Heart left ventricle (tissue), 16 donors: ENCODE measurements around the gene PTGFRN. TPM values are rescaled to one million over a fixed set of nuclear protein-coding genes. Genes with fewer than 3 reads are reported as not detected.

Source experiments
- ATAC-seq, 4 donors: fragments of 200-7000 bp; cut with Tn5 transposase; one replicate each; pipeline ENCODE4 v1.9.1; 2020 to 2022; ENCODE audit warnings: moderate library complexity in 4 of 4, mild to moderate bottlenecking in 3 of 4, moderate number of reproducible peaks in 1 of 4
- DNase-seq, 5 donors: peaks; one replicate each; pipeline ENCODE4 v3.0.0-alpha.2; 2020
- H3K27ac ChIP-seq, 12 donors: fragments of 200-600 bp; sonication (generic) in 4 of 12; one replicate each; pipeline versions ENCODE4 v1.5.0 to v1.8.0; 2016 to 2022; ENCODE audit warnings: mild to moderate bottlenecking in 2 of 12
- H3K27me3 ChIP-seq, 9 donors: fragments of 200-600 bp; sonication (generic) in 2 of 9; one replicate each; pipeline versions ENCODE4 v1.5.1 to v1.8.0; 2016 to 2022; ENCODE audit warnings: mild to moderate bottlenecking in 3 of 9
- H3K36me3 ChIP-seq, 9 donors: fragments of 200-600 bp; sonication (generic) in 2 of 9; one replicate each; pipeline versions ENCODE4 v1.5.0 to v1.8.0; 2018 to 2022; ENCODE audit warnings: mild to moderate bottlenecking in 2 of 9
- H3K4me1 ChIP-seq, 12 donors: fragments of 200-600 bp; sonication (generic) in 4 of 12; one replicate each; pipeline versions ENCODE4 v1.5.0 to v1.8.0; 2016 to 2022; ENCODE audit warnings: mild to moderate bottlenecking in 3 of 12
- H3K4me3 ChIP-seq, 12 donors: fragments of 200-600 bp; sonication (generic) in 4 of 12; one replicate each; pipeline versions ENCODE4 v1.5.0 to v1.8.0; 2017 to 2022; ENCODE audit warnings: mild to moderate bottlenecking in 9 of 12, moderate library complexity in 4 of 12
- H3K9me3 ChIP-seq, 12 donors: fragments of 200-600 bp; sonication (generic) in 4 of 12; one replicate each; pipeline versions ENCODE4 v1.5.0 to v1.8.0; 2016 to 2022; ENCODE audit warnings: mild to moderate bottlenecking in 1 of 12
- POLR2A ChIP-seq, 2 donors: fragments of 450-650 bp; IDR thresholded peaks; one replicate each; pipeline ENCODE4 v1.6.1; 2017; ENCODE audit warnings: antibody characterized with exemption in 2 of 2, mild to moderate bottlenecking in 2 of 2, moderate library complexity in 2 of 2
- WGBS, 4 donors: extraction: QIAGEN DNeasy Blood & Tissue Kit in 2 of 4; methylation state at CpG; one replicate each; pipeline versions ENCODE4 v1.1.5 to v1.1.7; 2013 to 2018; 5-methylcytosine and 5-hydroxymethylcytosine counted together
- intact Hi-C, 10 donors: fragments of 100-400 bp; cut with DNase I; formaldehyde crosslinking; loops; one replicate each; pipeline versions ENCODE4 v1.11.1 to v1.14.2; 2022
- polyA plus RNA-seq, 2 donors: library from polyadenylated mRNA; stranded (reverse); fragments of 200-250 nt; gene quantifications; one replicate each; pipeline ENCODE4 v1.2.3, GENCODE V29; 2013
- total RNA-seq, 9 donors: library from RNA; depleted of rRNA in 2 of 9; stranded (reverse); fragments of >200 nt in 2 of 9; fragmentation: NEBNext Ultra II Directional in 3 of 9; extraction: Animal tissue kit (Norgen Biotek cat#: 25700) in 3 of 9; gene quantifications; one replicate each; pipeline versions ENCODE4 v1.1.0 to v1.2.4, GENCODE V29; 2016 to 2023
- TF ChIP-seq, protein P1 (sequence below), 12 donors: fragments of 200-600 bp; sonication (generic) in 4 of 12; IDR thresholded peaks; one replicate each; pipeline versions ENCODE4 v1.5.0 to v1.8.0; 2018 to 2022; ENCODE audit warnings: antibody characterized with exemption in 12 of 12, mild to moderate bottlenecking in 5 of 12
- donor health status: ischemic (EF 13 %, LVEDD 7.1; RV severe dilation, severe dysfunction).
- donor health status: healthy with polysubstance abuse.
- donor health status: DM: no; HTN: yes; CAD: no.
- donor health status: DM: no; HTN: no; CAD: no.
- donor health status: ischemic (EF 25% LVEDD 6.9; RV normal size, moderate dysfunction).
- donor health status: ischemic (EF 25% LVEDD 5.7; RV mildly dilated, moderate dysfunction).
- donor health status: healthy.
- donor health status: DM: yes; HTN: yes; CAD: no.
- donor health status: ischemic (EF 35%, LVEDD 5.7; RV mildly dilated, moderate dysfunction).
- donor health status: nonischemic (EF 11% LVEDD 7.7; RV severe dilation, severe dysfunction).
- donor health status: DM: yes; HTN: yes; CAD: no.
- donor health status: PGD.
- donor health status: ischemic (EF 29% LVEDD 5.4; RV normal size, mild dysfunction).
- donor health status: nonischemic (EF 23%, LVEDD 6.1; RV moderate dilation, normal function).

The PTGFRN gene
- total and polyA plus RNA-seq, 11 donors: 21.5 to 231 (median 98.7) TPM

DNA sequence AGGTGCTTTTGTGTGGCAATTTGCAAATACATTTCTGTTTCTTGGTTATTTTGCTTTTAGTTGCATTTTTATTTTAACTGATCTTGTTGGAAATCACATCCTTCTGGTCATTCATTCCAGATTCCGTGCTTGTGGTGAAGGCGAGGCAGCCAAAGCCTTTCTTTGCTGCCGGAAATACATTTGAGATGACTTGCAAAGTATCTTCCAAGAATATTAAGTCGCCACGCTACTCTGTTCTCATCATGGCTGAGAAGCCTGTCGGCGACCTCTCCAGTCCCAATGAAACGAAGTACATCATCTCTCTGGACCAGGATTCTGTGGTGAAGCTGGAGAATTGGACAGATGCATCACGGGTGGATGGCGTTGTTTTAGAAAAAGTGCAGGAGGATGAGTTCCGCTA is 57.1 kb downstream of the PTGFRN start:
- no peak overlapping the region for H3K4me3 ChIP-seq
- intact Hi-C loops: no loop called here
- H3K9me3 ChIP-seq: peaks cover 0 to 8% (median 0%) of the 10 kb centered on the region in 12 donors
- ATAC-seq: no peak
- WGBS, 4 donors: 90 to 93% (median 92%) methylated on average over 11 of the region's 11 CpGs
- H3K27me3 ChIP-seq: no peaks in the 10 kb centered on the region
- peaks cover 0 to 21% (median 6%) of the 10 kb centered on the region in 12 donors for H3K4me1 ChIP-seq
- no peak for TF ChIP-seq POLR2A (IDR thresholded peaks at IDR 0.05)
- TF ChIP-seq, protein P1, sequence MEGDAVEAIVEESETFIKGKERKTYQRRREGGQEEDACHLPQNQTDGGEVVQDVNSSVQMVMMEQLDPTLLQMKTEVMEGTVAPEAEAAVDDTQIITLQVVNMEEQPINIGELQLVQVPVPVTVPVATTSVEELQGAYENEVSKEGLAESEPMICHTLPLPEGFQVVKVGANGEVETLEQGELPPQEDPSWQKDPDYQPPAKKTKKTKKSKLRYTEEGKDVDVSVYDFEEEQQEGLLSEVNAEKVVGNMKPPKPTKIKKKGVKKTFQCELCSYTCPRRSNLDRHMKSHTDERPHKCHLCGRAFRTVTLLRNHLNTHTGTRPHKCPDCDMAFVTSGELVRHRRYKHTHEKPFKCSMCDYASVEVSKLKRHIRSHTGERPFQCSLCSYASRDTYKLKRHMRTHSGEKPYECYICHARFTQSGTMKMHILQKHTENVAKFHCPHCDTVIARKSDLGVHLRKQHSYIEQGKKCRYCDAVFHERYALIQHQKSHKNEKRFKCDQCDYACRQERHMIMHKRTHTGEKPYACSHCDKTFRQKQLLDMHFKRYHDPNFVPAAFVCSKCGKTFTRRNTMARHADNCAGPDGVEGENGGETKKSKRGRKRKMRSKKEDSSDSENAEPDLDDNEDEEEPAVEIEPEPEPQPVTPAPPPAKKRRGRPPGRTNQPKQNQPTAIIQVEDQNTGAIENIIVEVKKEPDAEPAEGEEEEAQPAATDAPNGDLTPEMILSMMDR (IDR thresholded peaks at IDR 0.05): no peak
- no peak overlapping the region for H3K27ac ChIP-seq
- peaks cover 0 to 67% (median 23%) of the 10 kb centered on the region in 9 donors for H3K36me3 ChIP-seq
- no peak for DNase-seq

DNA sequence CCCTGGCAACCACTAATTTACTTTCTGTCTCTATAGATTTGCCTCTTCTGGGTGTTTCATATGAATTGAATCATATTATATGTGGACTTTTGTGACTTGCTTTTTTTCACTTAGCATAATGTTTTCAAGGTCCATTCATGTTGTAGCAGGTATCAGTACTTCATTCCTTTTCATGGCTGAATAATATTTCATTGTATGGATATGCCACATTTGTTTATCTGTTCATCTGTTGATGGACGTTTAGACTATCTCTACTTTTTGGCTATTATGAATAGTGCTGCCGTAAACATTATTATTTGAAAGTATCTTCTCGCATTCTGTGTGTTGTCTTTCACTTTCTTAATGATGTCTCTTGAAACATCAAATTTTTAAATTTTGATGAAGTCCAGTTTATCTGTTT is 59.0 kb downstream of the PTGFRN start:
- Histone ChIP-seq H3K27me3 (no peaks in the 10 kb centered on the region), H3K4me1 (peaks cover 0 to 33% (median 15%) of the 10 kb centered on the region in 12 donors), H3K27ac (no peak overlapping the region), H3K9me3 (peaks cover 0 to 8% (median 0%) of the 10 kb centered on the region in 12 donors), H3K4me3 (no peak overlapping the region), H3K36me3 (peaks cover 0 to 56% (median 12%) of the 10 kb centered on the region in 9 donors)
- no peak for ATAC-seq
- WGBS, 4 donors: 63 to 93% (median 88%) methylated on average over 3 of the region's 3 CpGs
- no peak for DNase-seq
- TF ChIP-seq, protein P1 (IDR thresholded peaks at IDR 0.05): no peak
- no peak for TF ChIP-seq POLR2A (IDR thresholded peaks at IDR 0.05)
- intact Hi-C loops: no loop called here

DNA sequence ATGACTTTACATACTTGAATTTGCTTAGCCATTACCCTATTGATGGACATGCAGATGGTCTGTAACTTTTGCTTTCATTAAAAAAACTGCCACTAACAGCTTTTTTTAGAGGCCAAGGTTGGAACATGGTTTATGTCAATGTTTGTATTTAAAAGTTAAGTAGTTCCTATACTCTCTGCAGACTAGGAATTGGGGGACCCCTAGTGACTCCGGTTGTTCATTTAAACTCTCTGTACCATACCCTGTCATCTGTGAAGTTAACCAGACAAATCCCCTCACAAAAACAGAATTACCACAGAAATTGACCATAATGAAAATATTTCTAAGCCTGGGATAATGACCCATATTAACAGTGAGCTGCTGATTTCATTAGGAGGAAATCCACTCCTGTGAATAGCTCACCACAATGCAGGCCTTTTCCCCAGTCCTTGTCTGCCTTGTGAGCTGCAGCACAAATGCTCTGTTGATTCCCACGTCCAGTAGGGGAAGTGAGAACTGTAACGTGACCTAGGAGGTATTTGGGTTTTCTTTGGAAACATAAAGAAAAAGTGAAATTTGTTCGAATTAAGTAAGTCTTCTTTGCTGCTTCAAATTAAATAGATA is 61.6 kb downstream of the PTGFRN start:
- H3K27me3 ChIP-seq: no peaks in the 10 kb centered on the region
- H3K4me1 ChIP-seq: peaks cover 0 to 25% (median 15%) of the 10 kb centered on the region in 12 donors
- ATAC-seq (peak in 3 of 4 donors; percentile 51 to 68 (median 67)), DNase-seq (no peak)
- H3K4me3 ChIP-seq: no peak overlapping the region
- H3K27ac ChIP-seq: peak overlapping the region in 7 of 12 donors; percentile 8 to 65 (median 41)
- peaks cover 0 to 8% (median 0%) of the 10 kb centered on the region in 12 donors for H3K9me3 ChIP-seq
- H3K36me3 ChIP-seq: peaks cover 0 to 54% (median 20%) of the 10 kb centered on the region in 9 donors
- 55 to 72% (median 61%) methylated on average over 4 of the region's 4 CpGs for WGBS, 4 donors
- intact Hi-C loops: no loop called here
- TF ChIP-seq, protein P1 (IDR thresholded peaks at IDR 0.05): no peak
- TF ChIP-seq POLR2A (IDR thresholded peaks at IDR 0.05): no peak

DNA sequence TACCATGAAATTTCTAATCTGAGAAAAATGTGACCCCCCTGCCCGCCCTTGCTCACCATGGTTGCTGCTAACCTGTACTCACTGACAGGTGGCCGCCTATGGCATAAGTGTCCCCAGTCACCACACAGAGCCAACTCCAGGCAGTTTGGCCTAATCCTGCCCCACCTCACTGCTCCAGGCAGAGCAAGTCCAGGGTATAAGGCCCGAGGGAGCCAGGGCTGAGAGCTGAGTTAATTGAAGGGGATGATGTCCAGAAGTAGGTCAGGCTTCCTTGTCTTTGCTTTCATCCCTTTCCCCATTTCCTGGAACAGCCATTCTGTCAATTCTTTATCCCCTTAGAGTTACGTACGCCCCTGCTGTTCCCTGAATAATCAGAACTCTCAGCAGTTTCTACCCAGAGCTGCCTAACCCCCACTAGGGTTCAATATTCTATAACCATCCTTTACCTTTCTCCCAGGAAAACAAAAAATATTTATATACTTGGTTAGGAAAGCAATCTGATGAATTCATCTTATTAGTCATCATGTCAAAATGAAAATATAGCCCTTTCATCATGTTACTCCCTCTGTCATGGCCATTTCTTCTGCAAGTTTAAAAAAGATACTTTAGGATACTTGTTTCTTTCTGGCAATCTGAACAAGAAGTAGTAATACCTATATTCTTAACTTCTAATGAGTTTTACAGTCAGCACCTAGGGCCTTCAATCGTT is 62.4 kb downstream of the PTGFRN start:
- no peaks in the 10 kb centered on the region for H3K27me3 ChIP-seq
- TF ChIP-seq, protein P1 (IDR thresholded peaks at IDR 0.05): no peak
- TF ChIP-seq POLR2A (IDR thresholded peaks at IDR 0.05): no peak
- peak in 1 of 5 donors; percentile 55 for DNase-seq
- H3K27ac ChIP-seq: peak overlapping the region in 8 of 12 donors; percentile 8 to 65 (median 41)
- WGBS, 4 donors: 70 to 79% (median 74%) methylated on average over 6 of the region's 6 CpGs
- H3K36me3 ChIP-seq: peaks cover 0 to 48% (median 17%) of the 10 kb centered on the region in 9 donors
- no peak overlapping the region for H3K4me3 ChIP-seq
- peaks cover 0 to 25% (median 15%) of the 10 kb centered on the region in 12 donors for H3K4me1 ChIP-seq
- ATAC-seq: peak; percentile 69 to 83 (median 74)
- intact Hi-C loops: no loop called here
- peaks cover 0 to 8% (median 0%) of the 10 kb centered on the region in 12 donors for H3K9me3 ChIP-seq
